ENCODE measurements around the gene SLC22A2. TPM values are rescaled to one million over a fixed set of nuclear protein-coding genes. Genes with fewer than 3 reads are reported as not detected.

The SLC22A2 gene
- total and polyA plus RNA-seq, 2 of the 13 experiments (the other 11 are each of a cell fraction or from before 2014, with no cell fraction given) = not detected

GRCh38 chr6:160178271-160178670, 80.3 kb downstream of the SLC22A2 start (continued):
- TF ChIP-seq ZNF574 (CRISPR knock-in tag; IDR thresholded peaks at IDR 0.05) (no peak), ZGPAT (CRISPR knock-in tag; IDR thresholded peaks at IDR 0.05) (no peak)

- H3K27me3 ChIP-seq (ENCODE audit: control insufficient read depth in 1 of 2, insufficient read depth in 2 of 2, low read length in 2 of 2) = no peaks in the 10 kb centered on the region
- no peak overlapping the region for H3K27ac ChIP-seq (ENCODE audit: extremely low read length, insufficient read depth, low read length)
- intact Hi-C loops (cut with micrococcal nuclease; ENCODE audit: unreplicated experiment) (no loop called here), in situ Hi-C loops (cut with HindIII; ENCODE audit: extremely low pct_ligation_motif_present, low pct_unique_long_range_greater_than_20kb) (no loop called here)
- FAIRE-seq (no peak), ATAC-seq (no peak; the same call in 2 of the 3 replicates), DNase-seq (ENCODE audit: low spot score) (no peak)
- no peak overlapping the region for H3K4me3 ChIP-seq (replicated peaks in 1 of 3; ENCODE audit: insufficient read depth in 1 of 3, low read depth in 2 of 3, low read length in 3 of 3)
- H4K20me1 ChIP-seq (ENCODE audit: insufficient read depth, low read length) = no peaks in the 10 kb centered on the region
- BruUV-seq (replicated peaks) = no TSS peak
- H3K4me2 ChIP-seq (ENCODE audit: low read depth, low read length) = no peak overlapping the region
- no peak overlapping the region for H2AFZ ChIP-seq (ENCODE audit: low read length)
- H3K79me2 ChIP-seq (ENCODE audit: insufficient read depth, low read length) = no peaks in the 10 kb centered on the region
- ChIA-PET CTCF (ENCODE audit: low intra/inter-chr PET ratio, low total read pairs) (no interaction called here), POLR2A (no interaction called here)
- H3K9me3 ChIP-seq (ENCODE audit: low read length) = no peaks in the 10 kb centered on the region
- no peaks in the 10 kb centered on the region for H3K36me3 ChIP-seq (replicated peaks in 1 of 2; ENCODE audit: control insufficient read depth in 1 of 2, insufficient read depth in 2 of 2, low read length in 2 of 2)
- WGBS (ENCODE audit: low lambda C conversion rate) = 3% methylated on average over 2 of the region's 2 CpGs
- peaks cover 10% of the 10 kb centered on the region; the same call in 1 of the 2 replicates for H3K4me1 ChIP-seq (ENCODE audit: insufficient read depth, low read length)
- no peak overlapping the region for H3K9ac ChIP-seq (ENCODE audit: insufficient read depth, low read depth, low read length)
- TF ChIP-seq SAP130 (CRISPR knock-in tag; IDR thresholded peaks at IDR 0.05; ENCODE audit: low read depth) (no peak), BCL6 (CRISPR knock-in tag; IDR thresholded peaks at IDR 0.05) (peak; percentile 52; the same call in 1 of the 2 replicates), MAFG (CRISPR knock-in tag; IDR thresholded peaks at IDR 0.05) (no peak), AGO1 (IDR thresholded peaks at IDR 0.05; ENCODE audit: low read depth, low read length, poor library complexity, severe bottlenecking) (no peak), ZNF484 (CRISPR knock-in tag; IDR thresholded peaks at IDR 0.05; ENCODE audit: borderline replicate concordance, low read depth) (no peak), ZNF556 (CRISPR knock-in tag; IDR thresholded peaks at IDR 0.05; ENCODE audit: borderline replicate concordance) (no peak), TEAD3 (CRISPR knock-in tag; optimal IDR thresholded peaks at IDR 0.05; ENCODE audit: borderline replicate concordance) (peak; percentile 18), ARID4A (CRISPR knock-in tag; IDR thresholded peaks at IDR 0.05; ENCODE audit: borderline replicate concordance) (no peak), ZNF383 (CRISPR knock-in tag; IDR thresholded peaks at IDR 0.05; ENCODE audit: borderline replicate concordance) (no peak), ELF1 (CRISPR knock-in tag; IDR thresholded peaks at IDR 0.05) (no peak), NFE2L1 (CRISPR knock-in tag; IDR thresholded peaks at IDR 0.05; ENCODE audit: borderline replicate concordance) (no peak), FOSL1 (CRISPR knock-in tag; IDR thresholded peaks at IDR 0.05; ENCODE audit: borderline replicate concordance) (no peak), RELA (CRISPR knock-in tag; IDR thresholded peaks at IDR 0.05) (no peak)
These were observed 81.4 kb downstream of the SLC22A2 start for GRCh38 chr6:160177220-160177619.

Data from HepG2 (cell line).